K562 (cell line): Measurements from ENCODE around the gene PCLAF. TPM values are rescaled to one million over a fixed set of nuclear protein-coding genes. Genes with fewer than 3 reads are reported as not detected.
"Not testable (repeated sequence)": the region's sequence is repeated elsewhere in the genome, so short reads cannot be mapped to it uniquely, and the experiment has no call there.

Experiments
- ATAC-seq: fragments of 200-7000 bp; cut with Tn5 transposase; 3 replicates; pipeline ENCODE4 v1.9.1; 2020; ENCODE audit warnings: moderate library complexity
- BruUV-seq: library from RNA; stranded (reverse); fragments of 400-500 nt; replicated peaks from 2 replicates; lab custom pipeline; 2021; lab: Mats Ljungman, UMichigan
- CTCF ChIA-PET: fragments of 300-600 bp; formaldehyde crosslinking; extraction: SDS; loops from one replicate; lab custom pipeline; 2021; ENCODE audit warnings: low intra/inter-chr PET ratio; lab: Yijun Ruan, JAX
- POLR2A ChIA-PET: fragments of 300-600, 350-650 bp; sonication (Branson Sonifier 250); formaldehyde crosslinking; extraction: SDS; loops from one replicate; lab custom pipeline; 2021; ENCODE audit warnings: antibody characterized with exemption, inconsistent platforms; lab: Yijun Ruan, JAX
- DNase-seq, 4 experiments: peaks; one replicate each; pipeline versions ENCODE4 v3.0.0 to v3.0.0-alpha.2; 2011 to 2018; ENCODE audit warnings: low spot score in 3 of 4, mixed read lengths in 3 of 4; ENCODE audit errors: extremely low read depth in 1 of 4
- FAIRE-seq: peaks from 2 replicates; lab custom pipeline; 2011; peaks lifted over from hg19 to GRCh38; lab: Jason Lieb, UNC
- H2AFZ ChIP-seq: 2 replicates; pipeline ENCODE4 v1.6.0; 2011; ENCODE audit warnings: low read depth, low read length, control low read depth, inconsistent platforms
- H3K27ac ChIP-seq: fragments of 200-600 bp; 3 replicates; pipeline ENCODE4 v1.8.0; 2011; ENCODE audit warnings: low read depth, mild to moderate bottlenecking, control low read depth, inconsistent platforms, low read length, moderate library complexity, mixed read lengths; ENCODE audit errors: extremely low read depth
- H3K27me3 ChIP-seq, 2 experiments: fragments of 300-600 bp in 1 of 2; 2 replicates in 1 of 2; 3 replicates in 1 of 2; pipeline versions ENCODE4 v1.6.0 to v1.8.0; 2011; ENCODE audit warnings: inconsistent platforms in 2 of 2, low read length in 2 of 2, mild to moderate bottlenecking in 1 of 2, mixed read lengths in 1 of 2, moderate library complexity in 1 of 2; ENCODE audit not compliant: control insufficient read depth in 2 of 2, insufficient read depth in 2 of 2
- H3K36me3 ChIP-seq: fragments of 300-600 bp; 3 replicates; pipeline ENCODE4 v1.8.0; 2011; ENCODE audit warnings: mild to moderate bottlenecking, low read length, inconsistent platforms; ENCODE audit not compliant: control insufficient read depth, insufficient read depth
- H3K4me1 ChIP-seq, 2 experiments: fragments of 200-600 bp in 1 of 2; replicated peaks in 1 of 2; 2 replicates in 1 of 2; 3 replicates in 1 of 2; pipeline versions ENCODE4 v1.5.1 to v1.8.0; 2011; ENCODE audit warnings: inconsistent platforms in 2 of 2, low read length in 2 of 2, mild to moderate bottlenecking in 1 of 2, mixed read lengths in 1 of 2, moderate library complexity in 1 of 2; ENCODE audit not compliant: control insufficient read depth in 2 of 2, insufficient read depth in 2 of 2
- H3K4me2 ChIP-seq: 2 replicates; pipeline ENCODE4 v1.6.1; 2011; ENCODE audit warnings: low read length, control low read depth, inconsistent platforms, mixed read lengths; ENCODE audit not compliant: insufficient read depth
- H3K4me3 ChIP-seq: fragments of 200-600 bp; sonication (generic), shearing (Covaris generic); 2 replicates; pipeline ENCODE4 v1.5.1; 2016; ENCODE audit warnings: control low read depth, inconsistent platforms
- H3K79me2 ChIP-seq: fragments of 200-600 bp; 3 replicates; pipeline ENCODE4 v1.8.0; 2011; ENCODE audit warnings: low read length, inconsistent platforms; ENCODE audit not compliant: control insufficient read depth, insufficient read depth
- H3K9ac ChIP-seq, 2 experiments: 2 replicates each; pipeline versions ENCODE4 v1.6.0 to v1.6.1; 2011; ENCODE audit warnings: low read depth in 2 of 2, low read length in 2 of 2, control low read depth in 1 of 2, inconsistent platforms in 1 of 2, mild to moderate bottlenecking in 1 of 2, mixed read lengths in 1 of 2; ENCODE audit not compliant: insufficient read depth in 1 of 2
- H3K9me1 ChIP-seq: one replicate; pipeline ENCODE4 v1.6.0; 2011; ENCODE audit warnings: inconsistent platforms, mild to moderate bottlenecking, low read length, moderate library complexity; ENCODE audit not compliant: control insufficient read depth, insufficient read depth
- H3K9me3 ChIP-seq: replicated peaks from 2 replicates; pipeline ENCODE4 v1.5.1; 2011; ENCODE audit warnings: low read depth, low read length, inconsistent platforms; ENCODE audit not compliant: control insufficient read depth, insufficient read depth
- H4K20me1 ChIP-seq: replicated peaks from 2 replicates; pipeline ENCODE4 v1.6.1; 2011; ENCODE audit warnings: low read length, inconsistent platforms, mixed read lengths; ENCODE audit not compliant: control insufficient read depth, insufficient read depth
- CC2D1A ChIP-seq: fragments of 450-650 bp; IDR thresholded peaks from 2 replicates; pipeline ENCODE4 v1.6.1; 2017; ENCODE audit warnings: mild to moderate bottlenecking
- FOXK2 ChIP-seq, 2 experiments: fragments of 450-650 bp; IDR thresholded peaks in 1 of 2; conservative IDR thresholded peaks in 1 of 2; 2 replicates each; pipeline ENCODE4 v1.6.1; 2016; ENCODE audit warnings: low read depth in 2 of 2, mild to moderate bottlenecking in 1 of 2
- ZNF316 ChIP-seq: fragments of 450-650 bp; IDR thresholded peaks from 2 replicates; pipeline ENCODE4 v1.6.1; 2016
- ZNF354B ChIP-seq: fragments of 250-450 bp; sonication (Bioruptor Pico); IDR thresholded peaks from 2 replicates; pipeline ENCODE4 v1.4.0; 2020
- WGBS: fragments of 100-300 bp; shearing (Covaris generic); methylation state at CpG from one replicate; pipeline ENCODE4 v1.1.6; 2016; ENCODE audit warnings: low coverage, mixed read lengths; ENCODE audit not compliant: insufficient coverage; ENCODE audit errors: missing lambda C conversion rate; 5-methylcytosine and 5-hydroxymethylcytosine counted together
- in situ Hi-C: fragments of 300-500 bp; cut with MboI; formaldehyde crosslinking; loops from 4 replicates; pipeline ENCODE4 v1.15.0; 2018; ENCODE audit warnings: inconsistent platforms, mixed read lengths
- intact Hi-C: fragments of 100-400 bp; cut with micrococcal nuclease; formaldehyde crosslinking; loops from 2 replicates; pipeline ENCODE4 v1.14.2; 2022
- polyA plus RNA-seq, 8 experiments: library from polyadenylated mRNA; depleted of rRNA in 4 of 8; stranded (reverse) in 5 of 8; unstranded in 3 of 8; fragments of >200 nt; fragmentation: Nextera tagmentation in 2 of 8; fragmentation: Illumina TruSeq in 1 of 8; extraction: Ambion mirVana in 2 of 8; extraction: Trizol in 1 of 8; gene quantifications; 2 replicates each; pipeline versions ENCODE4 v1.2.1 to v1.2.3, GENCODE V29; 2011 to 2014; ENCODE audit warnings: inconsistent platforms in 1 of 8, missing spikeins in 1 of 8
- total RNA-seq, 7 experiments: library from RNA; depleted of rRNA in 6 of 7; stranded (reverse); fragments of >200 nt in 6 of 7; fragmentation: Illumina TruSeq in 2 of 7; extraction: Trizol in 2 of 7; gene quantifications; 2 replicates each; pipeline versions ENCODE4 v1.2.1 to v1.2.3, GENCODE V29; 2011 to 2021; ENCODE audit warnings: low replicate concordance in 1 of 7

PCLAF gene
- total and polyA plus RNA-seq, 9 of the 15 experiments (the other 6 are each of a cell fraction or from before 2014, with no cell fraction given), result 112 to 881 (median 360) TPM

- DNase-seq (no peak), ATAC-seq (no peak)
- H2AFZ ChIP-seq, result no peak overlapping the region
- intact Hi-C loops (no loop called here), in situ Hi-C loops (no loop called here)
- H3K4me3 ChIP-seq, result no peak overlapping the region
- H3K9me3 ChIP-seq, result no peaks in the 10 kb centered on the region
- WGBS, result 35% methylated on average over 2 of the region's 2 CpGs
- peaks cover 10% of the 10 kb centered on the region; the same call in 2 of the 3 replicates for H3K36me3 ChIP-seq
- H4K20me1 ChIP-seq, result 0 out of 2 replicates have a peak, but pooled peaks cover 3% of the 10 kb centered on the region
- CTCF ChIA-PET, result no interaction called here
- H3K27ac ChIP-seq, result no peak overlapping the region
- TF ChIP-seq ZNF316 (peak; percentile 67; the same call in 1 of the 2 replicates), ZNF354B (CRISPR knock-in tag) (no peak), FOXK2 (conservative IDR thresholded peaks at IDR 0.05 in 1 of 2, IDR thresholded peaks at IDR 0.05 in 1 of 2; ENCODE audit: low read depth in 2 of 2) (no peak)
- TF ChIP-seq, all 486 proteins: peak for 1
- H3K79me2 ChIP-seq, result peaks cover 43% of the 10 kb centered on the region
- no peak overlapping the region for H3K9ac ChIP-seq
- H3K9me1 ChIP-seq, result no peaks in the 10 kb centered on the region
- no peaks in the 10 kb centered on the region for H3K27me3 ChIP-seq
- no TSS peak for BruUV-seq
- POLR2A ChIA-PET, result no interaction called here
- no peak overlapping the region for H3K4me2 ChIP-seq
- peaks cover 5 to 22% of the 10 kb centered on the region in 2 experiments; a peak in 4 of 5 replicates for H3K4me1 ChIP-seq
- FAIRE-seq, result no peak
These were observed 2.5 kb upstream of the PCLAF start for GRCh38 chr15:64383760-64384159.

GRCh38 chr15:64380130-64380870 lies 941 bp downstream of the PCLAF start:
- H3K9ac ChIP-seq, result peak overlapping the region; percentile 90 to 91
- intact Hi-C loops, CTCF ChIA-PET, BruUV-seq, H4K20me1 ChIP-seq, H3K9me3 ChIP-seq, H3K27me3 ChIP-seq, in situ Hi-C loops, H3K9me1 ChIP-seq, FAIRE-seq: not testable (repeated sequence)
- 14% methylated on average over 11 of the region's 11 CpGs for WGBS
- POLR2A ChIA-PET, result interaction anchor here (0.5 to 3.3 kb wide), 13 partner anchors 7 to 869 kb away, joined by 3 to 29 read pairs (median 3); no protein-coding TSS in a partner anchor
- H3K79me2 ChIP-seq, result peaks cover 48% of the 10 kb centered on the region
- H3K4me3 ChIP-seq, result peak overlapping the region; percentile 74
- H2AFZ ChIP-seq, result peak overlapping the region; percentile 77
- peak overlapping the region; percentile 75 for H3K27ac ChIP-seq
- H3K4me1 ChIP-seq, result peaks cover 5 to 12% of the 10 kb centered on the region in 2 experiments; a peak in 4 of 5 replicates
- ATAC-seq (peak; percentile 11), DNase-seq (peak in 2 of 4 experiments; percentile 21 to 33)
- peak overlapping the region; percentile 95 for H3K4me2 ChIP-seq
- H3K36me3 ChIP-seq, result peaks cover 35% of the 10 kb centered on the region; the same call in 2 of the 3 replicates
- TF ChIP-seq CC2D1A, result 0 out of 2 replicates have a peak, but pooled peaks have one; percentile 16
